ENCODE results near the gene HS3ST3A1.

HS3ST3A1 gene

DNA sequence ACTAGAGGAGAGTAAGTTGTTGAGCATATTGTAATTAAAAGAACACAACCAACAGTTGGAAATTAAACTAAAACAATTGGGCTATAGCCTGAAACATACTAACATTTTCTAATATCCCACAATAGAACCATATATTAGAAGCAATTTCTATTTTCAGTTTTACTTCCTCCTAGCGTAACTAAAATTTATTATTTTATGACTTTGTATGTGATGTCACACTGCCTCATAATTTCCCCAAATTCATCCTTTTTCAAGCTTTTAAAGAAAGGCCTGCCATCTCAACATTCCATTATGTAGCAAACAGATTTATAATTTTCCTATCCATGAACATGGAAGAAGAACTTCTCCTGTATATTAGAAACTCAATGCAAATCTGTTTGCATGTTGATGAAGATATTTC lies 110.2 kb downstream of the HS3ST3A1 start:
- TF ChIP-seq CTCF (conservative IDR thresholded peaks at IDR 0.05): no peak
- no peak overlapping the region for H3K27ac ChIP-seq

DNA sequence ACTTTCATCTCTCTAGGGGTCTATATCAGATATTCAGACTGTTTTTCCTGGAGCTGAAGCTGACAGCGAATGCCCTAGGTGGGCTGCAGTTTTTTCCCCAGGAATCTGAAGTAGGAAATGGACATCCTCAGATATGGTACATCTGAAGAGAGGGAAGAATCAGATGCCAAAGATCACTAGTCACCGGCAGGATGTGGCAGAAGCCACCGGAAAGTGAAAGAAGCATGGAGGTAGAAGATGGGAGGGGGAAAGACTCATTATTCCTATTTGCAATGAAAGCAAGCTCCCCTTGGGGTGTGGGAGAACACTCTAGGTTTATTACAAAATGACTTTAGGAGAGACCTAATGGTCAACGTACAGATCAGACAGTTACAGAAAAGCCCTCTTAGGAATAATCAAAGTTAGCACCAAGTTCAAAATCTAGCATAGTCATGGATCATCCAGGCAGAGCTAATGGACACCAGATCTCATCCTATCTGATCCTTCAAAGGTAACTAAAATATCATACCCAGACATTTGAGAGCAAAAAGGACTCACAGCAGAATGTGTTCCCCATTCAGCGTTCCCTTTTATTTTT lies 110.7 kb downstream of the HS3ST3A1 start:
- TF ChIP-seq CTCF (conservative IDR thresholded peaks at IDR 0.05): no peak
- no peak overlapping the region for H3K27ac ChIP-seq

GRCh38 chr17:13490427-13490826 lies 111.3 kb downstream of the HS3ST3A1 start:
- H3K27ac ChIP-seq: no peak overlapping the region
- TF ChIP-seq CTCF (conservative IDR thresholded peaks at IDR 0.05): no peak

DNA sequence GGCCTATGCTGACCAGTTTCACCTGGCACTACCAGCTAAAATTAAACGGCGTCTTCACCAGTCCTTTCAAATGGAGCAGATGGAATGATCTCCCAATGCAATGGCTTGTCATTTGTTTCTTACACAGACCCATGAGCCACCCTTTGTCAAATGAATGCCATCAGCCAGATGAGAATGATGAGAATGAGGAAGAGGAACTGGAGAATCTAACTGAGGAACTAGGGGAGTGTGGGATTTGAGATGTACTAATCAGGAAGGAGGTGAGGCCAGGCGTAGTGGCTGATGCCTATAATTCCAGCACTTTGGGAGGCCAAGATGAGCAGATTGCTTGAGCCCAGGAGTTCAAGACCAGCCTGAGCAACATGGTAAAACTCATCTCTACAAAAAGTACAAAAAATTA lies 116.4 kb downstream of the HS3ST3A1 start:
- TF ChIP-seq CTCF (conservative IDR thresholded peaks at IDR 0.05): no peak

DNA sequence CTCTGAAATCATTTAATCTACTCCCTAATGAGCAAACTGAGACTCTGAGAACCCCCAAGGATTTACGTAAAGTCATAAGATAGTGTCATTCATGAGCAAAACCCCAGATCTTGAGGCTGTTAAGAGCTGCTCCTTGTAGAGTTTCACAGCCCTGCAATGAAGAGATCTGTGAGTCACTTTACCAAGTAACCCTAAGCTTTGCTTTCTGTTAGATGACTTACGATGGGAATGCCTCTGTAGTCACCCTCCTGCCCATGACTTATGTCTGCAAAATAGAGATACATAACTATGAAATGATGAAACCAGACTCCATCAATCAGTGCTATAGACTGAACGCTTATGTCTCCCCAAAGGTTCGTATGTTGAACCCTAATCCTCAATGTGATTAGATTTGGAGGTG lies 117.7 kb downstream of the HS3ST3A1 start:
- H3K27ac ChIP-seq: no peak overlapping the region
- no peak for TF ChIP-seq CTCF (conservative IDR thresholded peaks at IDR 0.05)

More for the DNA sequence above, 116.4 kb downstream of the HS3ST3A1 start:
- H3K27ac ChIP-seq: no peak overlapping the region

DNA sequence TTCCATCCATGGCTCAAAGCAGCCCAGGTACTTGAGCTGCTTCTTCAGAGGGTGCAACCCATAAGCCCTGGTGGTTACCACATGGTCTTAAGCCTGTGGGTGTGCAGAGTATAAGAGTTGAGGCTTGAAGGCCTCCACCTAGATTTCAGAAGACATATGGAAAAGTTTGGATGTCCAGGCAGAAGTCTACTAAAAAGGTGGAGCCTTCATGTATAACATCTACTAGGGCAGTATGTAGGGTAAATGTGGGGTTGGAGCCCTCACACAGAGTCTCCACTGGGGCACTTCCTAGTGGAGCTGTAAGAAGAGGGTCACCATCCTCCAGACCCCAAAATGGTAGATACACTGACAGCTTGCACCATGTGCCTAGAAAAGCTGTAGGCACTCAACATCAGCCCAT lies 120.9 kb downstream of the HS3ST3A1 start:
- no peak for TF ChIP-seq CTCF (conservative IDR thresholded peaks at IDR 0.05)
- H3K27ac ChIP-seq: no peak overlapping the region

GRCh38 chr17:13478326-13478830 lies 123.4 kb downstream of the HS3ST3A1 start:
- H3K27ac ChIP-seq: no peak overlapping the region
- no peak for TF ChIP-seq CTCF (conservative IDR thresholded peaks at IDR 0.05)

Data from VCaP (cell line).